WTC11 (cell line): ENCODE measurements around the gene SGCD.

Experiments
- ZNF232 ChIP-seq: sonication (generic); formaldehyde crosslinking; IDR thresholded peaks from 2 replicates; pipeline ENCODE4 v1.8.0; 2022; ENCODE audit warnings: mild to moderate bottlenecking, missing genetic modification reagents
- TF ChIP-seq, protein P1 (sequence below): fragments of 200-600 bp; IDR thresholded peaks from 2 replicates; pipeline ENCODE4 v1.8.0; 2022; ENCODE audit warnings: antibody characterized with exemption
- TF ChIP-seq, protein P2 (sequence below): sonication (generic); formaldehyde crosslinking; IDR thresholded peaks from 2 replicates; pipeline ENCODE4 v1.8.1; 2022; ENCODE audit warnings: mild to moderate bottlenecking, moderate library complexity, missing genetic modification reagents

DNA sequence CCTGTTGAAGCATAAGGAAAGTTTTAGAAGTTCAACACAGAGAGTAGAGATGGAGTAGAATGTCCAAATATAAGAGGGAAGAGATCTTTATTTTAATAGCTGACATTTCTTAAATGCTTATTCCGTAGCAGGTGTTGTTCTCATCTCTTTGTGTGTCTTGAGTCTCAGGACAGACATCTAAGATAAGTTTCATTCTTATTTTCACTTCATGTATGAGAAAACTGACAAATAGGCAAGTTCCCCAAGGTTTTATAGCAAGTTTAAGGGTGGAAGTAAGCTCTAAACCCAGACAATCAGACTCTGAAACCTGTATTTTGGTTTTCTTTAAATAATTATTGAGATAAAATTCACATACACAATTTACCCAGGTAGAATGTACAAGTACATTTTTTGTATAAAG, 294.8 kb downstream of the SGCD start:
- TF ChIP-seq ZNF232: no peak
- TF ChIP-seq, protein P1, sequence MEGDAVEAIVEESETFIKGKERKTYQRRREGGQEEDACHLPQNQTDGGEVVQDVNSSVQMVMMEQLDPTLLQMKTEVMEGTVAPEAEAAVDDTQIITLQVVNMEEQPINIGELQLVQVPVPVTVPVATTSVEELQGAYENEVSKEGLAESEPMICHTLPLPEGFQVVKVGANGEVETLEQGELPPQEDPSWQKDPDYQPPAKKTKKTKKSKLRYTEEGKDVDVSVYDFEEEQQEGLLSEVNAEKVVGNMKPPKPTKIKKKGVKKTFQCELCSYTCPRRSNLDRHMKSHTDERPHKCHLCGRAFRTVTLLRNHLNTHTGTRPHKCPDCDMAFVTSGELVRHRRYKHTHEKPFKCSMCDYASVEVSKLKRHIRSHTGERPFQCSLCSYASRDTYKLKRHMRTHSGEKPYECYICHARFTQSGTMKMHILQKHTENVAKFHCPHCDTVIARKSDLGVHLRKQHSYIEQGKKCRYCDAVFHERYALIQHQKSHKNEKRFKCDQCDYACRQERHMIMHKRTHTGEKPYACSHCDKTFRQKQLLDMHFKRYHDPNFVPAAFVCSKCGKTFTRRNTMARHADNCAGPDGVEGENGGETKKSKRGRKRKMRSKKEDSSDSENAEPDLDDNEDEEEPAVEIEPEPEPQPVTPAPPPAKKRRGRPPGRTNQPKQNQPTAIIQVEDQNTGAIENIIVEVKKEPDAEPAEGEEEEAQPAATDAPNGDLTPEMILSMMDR: no peak
- TF ChIP-seq, protein P2, sequence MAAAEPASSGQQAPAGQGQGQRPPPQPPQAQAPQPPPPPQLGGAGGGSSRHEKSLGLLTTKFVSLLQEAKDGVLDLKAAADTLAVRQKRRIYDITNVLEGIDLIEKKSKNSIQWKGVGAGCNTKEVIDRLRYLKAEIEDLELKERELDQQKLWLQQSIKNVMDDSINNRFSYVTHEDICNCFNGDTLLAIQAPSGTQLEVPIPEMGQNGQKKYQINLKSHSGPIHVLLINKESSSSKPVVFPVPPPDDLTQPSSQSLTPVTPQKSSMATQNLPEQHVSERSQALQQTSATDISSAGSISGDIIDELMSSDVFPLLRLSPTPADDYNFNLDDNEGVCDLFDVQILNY: no peak
